GM19372 (cell line): ENCODE results near the gene ADGRE3.
"Not testable (repeated sequence)": the region's sequence is repeated elsewhere in the genome, so short reads cannot be mapped to it uniquely, and the experiment has no call there.

Experiments
- ATAC-seq: cut with Tn5 transposase; IDR thresholded peaks from one replicate; pipeline ENCODE4 v1.9.1; 2021; ENCODE audit warnings: mild to moderate bottlenecking, low read depth, moderate library complexity; ENCODE audit not compliant: unreplicated experiment

ADGRE3 gene

DNA sequence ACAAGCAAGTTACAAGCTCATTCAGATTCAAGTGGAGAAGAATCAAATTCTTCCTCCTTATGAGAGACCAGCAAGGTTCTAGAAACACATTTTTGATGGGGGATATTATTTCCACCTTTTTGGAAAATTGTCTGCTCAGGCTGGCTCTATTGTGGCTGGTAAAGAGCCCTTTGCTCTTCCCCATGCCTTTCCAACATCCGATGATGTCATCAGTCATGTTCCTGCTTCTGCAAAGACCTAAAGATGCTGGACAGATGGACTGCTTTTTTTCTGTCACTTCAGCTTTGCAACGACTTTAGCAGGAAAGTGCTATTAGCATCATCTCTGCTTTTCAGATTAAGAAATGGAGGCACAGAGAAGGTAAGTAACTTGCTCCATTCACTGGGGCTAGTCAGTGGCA, 4.2 kb downstream of the ADGRE3 start:
- no peak for ATAC-seq

- no peak for ATAC-seq
Measured at GRCh38 chr19:14669940-14670339, 4.7 kb downstream of the ADGRE3 start.

GRCh38 chr19:14661372-14661924, 13.2 kb downstream of the ADGRE3 start:
- ATAC-seq = no peak

- no peak for ATAC-seq
Measured at GRCh38 chr19:14659874-14660489, 14.7 kb downstream of the ADGRE3 start.

GRCh38 chr19:14655726-14656125, 18.9 kb downstream of the ADGRE3 start:
- no peak for ATAC-seq

DNA sequence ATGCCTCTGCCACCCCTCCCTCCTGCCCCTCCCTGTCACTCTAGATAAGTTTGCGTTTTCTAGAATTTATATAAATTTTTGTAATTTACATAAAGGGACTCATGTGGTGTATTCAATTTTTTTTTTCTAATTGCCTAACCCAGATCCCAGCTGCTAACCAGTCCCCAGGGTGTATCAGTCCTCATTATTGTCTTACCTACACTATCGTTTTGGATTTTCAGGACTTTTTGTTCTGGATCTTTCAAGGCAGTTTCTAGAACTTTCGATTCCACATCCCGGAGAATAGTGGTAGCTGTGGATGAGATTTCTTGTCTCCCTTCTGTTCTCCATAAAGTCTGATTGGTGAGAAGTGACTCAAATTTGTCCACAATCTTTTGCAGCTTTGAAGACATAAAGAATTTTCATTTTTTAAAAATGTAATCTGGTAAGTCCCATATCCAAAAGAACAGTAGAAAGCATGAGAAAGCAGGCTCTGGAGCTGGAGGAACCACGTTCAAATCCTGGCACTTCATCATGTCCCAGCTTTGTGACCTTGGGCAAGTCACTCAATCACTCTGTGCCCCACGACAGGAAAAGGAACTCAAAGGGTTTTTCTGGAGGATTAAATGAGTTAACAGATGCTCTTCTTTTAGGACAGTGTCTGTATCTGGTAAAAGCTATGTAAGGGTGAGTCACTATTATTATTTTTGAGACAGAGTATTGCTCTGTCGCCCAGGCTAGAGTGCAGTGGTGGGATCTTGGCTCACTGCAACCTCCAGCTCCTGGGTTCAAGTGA, 19.7 kb downstream of the ADGRE3 start:
- ATAC-seq = no peak

- no peak for ATAC-seq
Measured at GRCh38 chr19:14650161-14650560, 24.5 kb downstream of the ADGRE3 start.

DNA sequence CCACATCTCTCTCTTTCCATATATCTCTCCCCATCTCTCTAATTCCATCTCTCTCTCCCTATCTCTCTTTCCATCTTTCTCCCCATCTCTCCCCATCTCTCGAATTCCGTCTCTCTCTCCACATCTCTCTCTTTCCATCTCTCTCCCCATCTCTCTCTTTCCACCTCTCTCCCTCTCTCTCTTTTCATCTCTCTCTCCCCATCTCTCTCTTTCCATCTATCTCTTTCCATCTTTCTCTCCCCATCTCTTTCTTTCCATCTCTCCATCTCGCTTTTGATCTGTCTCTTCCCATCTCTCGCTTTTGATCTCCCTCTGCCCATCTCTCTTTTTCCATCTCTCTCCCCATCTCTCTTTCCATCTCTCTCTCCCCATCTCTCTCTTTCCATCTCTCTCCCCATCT, 25.6 kb downstream of the ADGRE3 start:
- ATAC-seq = no peak

DNA sequence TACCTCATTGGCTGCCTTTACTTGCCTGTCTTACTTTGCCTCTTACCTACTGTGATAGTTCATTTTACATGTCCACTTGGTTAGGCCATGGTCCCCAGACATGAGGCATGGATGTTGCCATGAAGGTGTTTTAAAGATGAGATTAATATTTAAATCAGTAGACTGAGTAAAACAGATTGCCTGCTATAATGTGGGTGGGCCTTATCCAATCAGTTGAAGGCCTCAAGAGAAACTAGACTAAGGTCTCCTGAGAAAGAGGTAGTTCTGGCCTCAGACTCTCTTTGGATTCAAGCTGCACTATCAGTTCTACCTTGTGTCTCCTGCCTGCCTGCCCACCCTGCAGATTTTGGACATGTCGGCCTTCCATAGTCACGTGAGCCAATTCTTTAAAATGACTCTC, 26.1 kb downstream of the ADGRE3 start:
- ATAC-seq = no peak

- ATAC-seq = no peak
Measured at GRCh38 chr19:14639536-14640277, 34.9 kb downstream of the ADGRE3 start.

DNA sequence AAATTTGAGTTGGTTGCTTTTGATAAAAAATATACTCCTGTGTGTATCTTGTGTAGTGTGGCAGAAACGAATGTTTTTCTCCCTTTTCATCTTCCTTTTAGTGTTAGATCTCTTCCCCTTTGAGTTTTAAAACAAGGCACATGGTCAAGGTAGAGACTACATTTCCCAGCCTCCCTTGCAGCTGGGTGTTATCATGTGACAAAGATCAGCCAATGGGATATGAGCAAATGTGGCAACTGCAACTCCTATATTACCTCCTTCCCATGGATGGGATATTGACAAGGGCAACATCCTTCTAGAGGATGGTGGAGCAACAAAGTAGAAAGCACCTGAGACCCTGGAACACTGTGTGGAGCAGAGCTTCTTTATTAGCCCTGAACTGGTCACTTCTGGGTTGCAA, 42.4 kb downstream of the ADGRE3 start:
- ATAC-seq = no peak

DNA sequence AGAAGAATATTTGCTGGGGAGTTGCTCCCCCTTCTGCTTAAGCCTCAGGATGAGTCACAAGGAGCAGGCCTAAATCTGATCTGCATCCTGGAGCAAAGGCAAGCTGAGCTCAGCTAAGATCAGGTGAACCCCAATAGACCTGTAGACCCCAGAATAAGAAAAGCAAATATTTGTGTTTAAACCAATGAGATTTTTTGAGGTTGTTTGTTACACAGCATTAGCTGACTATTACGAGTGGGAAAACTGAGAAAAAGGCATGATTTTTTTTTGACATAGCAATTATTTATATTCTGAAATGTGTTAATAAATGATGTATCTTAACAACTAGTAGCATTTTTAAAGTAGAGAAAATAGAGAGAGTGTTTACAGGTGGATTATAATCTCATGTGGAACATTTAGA, 45.1 kb downstream of the ADGRE3 start:
- no peak for ATAC-seq

DNA sequence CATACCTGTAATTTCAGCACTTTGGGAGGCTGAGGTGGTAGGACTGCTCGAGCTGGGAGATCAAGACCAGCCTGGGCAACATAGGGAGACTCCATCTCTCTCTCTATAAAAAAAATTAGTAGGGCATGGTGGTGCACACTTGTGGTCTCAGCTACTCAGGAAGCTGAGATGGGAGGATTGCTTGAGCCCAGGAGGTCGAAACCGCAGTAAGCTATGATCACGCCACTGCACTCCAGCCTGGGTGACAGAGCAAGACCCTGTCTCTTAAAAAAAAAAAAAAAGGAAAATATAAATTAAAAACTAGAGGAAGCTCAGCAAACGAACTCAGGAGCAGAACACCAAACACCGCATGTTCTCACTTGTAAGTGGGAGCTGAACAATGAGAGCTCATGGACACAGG, 50.2 kb downstream of the ADGRE3 start:
- not testable (repeated sequence) for ATAC-seq

DNA sequence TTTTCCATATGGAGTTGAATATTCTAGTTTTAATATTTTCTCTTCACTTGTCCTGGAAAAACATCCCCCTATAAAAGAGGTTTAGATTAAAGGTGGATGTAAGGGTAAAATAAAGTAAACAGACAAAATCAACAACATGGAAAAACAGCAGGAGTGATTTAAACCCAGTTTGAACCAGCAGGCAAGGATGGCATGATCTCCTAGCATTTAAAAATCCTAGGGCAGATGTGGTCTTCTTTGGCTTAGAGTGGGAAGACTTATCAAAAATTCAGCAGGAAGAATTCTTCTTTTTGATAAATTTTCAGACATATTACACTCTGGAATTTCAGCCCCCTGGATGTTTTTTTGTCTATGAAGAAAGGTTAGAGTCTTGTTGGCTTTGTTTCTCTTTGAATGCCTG, 55.2 kb downstream of the ADGRE3 start:
- ATAC-seq = no peak

DNA sequence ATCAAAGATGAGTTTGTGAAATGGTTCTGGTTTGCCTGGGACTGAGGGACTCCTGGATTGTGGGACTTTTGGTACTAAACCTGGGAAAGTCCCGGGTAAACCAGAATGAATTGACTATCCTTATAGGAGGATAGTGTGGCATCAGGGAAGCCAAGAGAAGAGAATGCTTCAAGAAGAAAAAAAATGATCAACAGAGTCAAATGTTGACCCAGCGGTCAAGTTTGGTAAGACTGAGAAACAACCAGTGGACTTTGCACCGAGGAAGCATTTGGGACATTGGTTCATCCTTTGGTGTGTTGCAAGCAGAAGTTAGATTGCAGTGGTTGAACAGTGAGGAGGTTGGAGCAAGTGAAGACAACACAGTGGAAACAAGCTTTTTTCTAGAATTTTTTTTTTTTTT, 58.2 kb downstream of the ADGRE3 start:
- ATAC-seq = no peak

DNA sequence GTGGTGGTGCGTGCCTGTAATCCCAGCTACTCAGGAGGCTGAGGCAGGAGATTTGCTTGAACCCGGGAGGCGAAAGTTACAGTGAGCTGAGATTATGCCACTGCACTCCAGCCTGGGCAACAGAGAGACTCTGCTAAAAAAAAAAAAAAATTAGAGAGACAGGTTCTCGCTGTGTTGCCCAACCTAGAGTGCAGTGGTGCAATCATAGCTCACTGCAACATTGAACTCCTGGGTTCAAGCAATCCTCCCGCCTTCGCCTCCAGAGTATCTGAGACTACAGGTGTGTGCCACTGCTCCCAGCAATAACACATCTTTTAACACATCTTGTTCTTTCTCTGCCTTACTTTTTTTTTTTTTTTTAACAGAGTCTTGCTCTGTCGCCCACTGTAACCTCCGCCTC, 59.0 kb downstream of the ADGRE3 start:
- ATAC-seq = no peak

GRCh38 chr19:14614099-14614412, 60.6 kb downstream of the ADGRE3 start:
- ATAC-seq = no peak

- ATAC-seq = not testable (repeated sequence)
Measured at GRCh38 chr19:14613399-14614098, 61.1 kb downstream of the ADGRE3 start.

- ATAC-seq = no peak
Measured at GRCh38 chr19:14612657-14613056, 62.0 kb downstream of the ADGRE3 start.

GRCh38 chr19:14612242-14612641, 62.4 kb downstream of the ADGRE3 start:
- ATAC-seq = not testable (repeated sequence)

GRCh38 chr19:14611051-14611450, 63.6 kb downstream of the ADGRE3 start:
- ATAC-seq = no peak
